ENCODE measurements around the gene ABLIM1.

DNA sequence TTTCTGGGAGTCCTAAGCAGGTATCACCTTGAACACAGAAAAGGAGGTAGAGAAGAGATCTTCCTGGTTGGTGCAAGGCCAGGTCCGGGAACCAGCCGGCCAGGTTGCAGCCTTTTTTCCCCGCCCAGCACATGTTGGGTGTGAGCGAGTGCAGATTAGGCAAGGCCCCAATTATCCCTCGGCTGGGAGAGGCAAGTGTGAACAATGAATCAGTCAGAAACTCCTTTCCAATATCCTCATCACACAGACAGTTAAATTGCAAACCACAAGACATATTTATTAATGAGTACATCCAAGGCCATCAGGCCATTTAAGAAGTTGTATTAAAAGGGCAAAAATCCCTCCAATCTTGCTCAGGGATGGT lies 138.8 kb downstream of the ABLIM1 start:
- TF ChIP-seq EZH2phosphoT487 (IDR thresholded peaks at IDR 0.05; ENCODE audit: unreplicated experiment): no peak
- TF ChIP-seq, protein P1, sequence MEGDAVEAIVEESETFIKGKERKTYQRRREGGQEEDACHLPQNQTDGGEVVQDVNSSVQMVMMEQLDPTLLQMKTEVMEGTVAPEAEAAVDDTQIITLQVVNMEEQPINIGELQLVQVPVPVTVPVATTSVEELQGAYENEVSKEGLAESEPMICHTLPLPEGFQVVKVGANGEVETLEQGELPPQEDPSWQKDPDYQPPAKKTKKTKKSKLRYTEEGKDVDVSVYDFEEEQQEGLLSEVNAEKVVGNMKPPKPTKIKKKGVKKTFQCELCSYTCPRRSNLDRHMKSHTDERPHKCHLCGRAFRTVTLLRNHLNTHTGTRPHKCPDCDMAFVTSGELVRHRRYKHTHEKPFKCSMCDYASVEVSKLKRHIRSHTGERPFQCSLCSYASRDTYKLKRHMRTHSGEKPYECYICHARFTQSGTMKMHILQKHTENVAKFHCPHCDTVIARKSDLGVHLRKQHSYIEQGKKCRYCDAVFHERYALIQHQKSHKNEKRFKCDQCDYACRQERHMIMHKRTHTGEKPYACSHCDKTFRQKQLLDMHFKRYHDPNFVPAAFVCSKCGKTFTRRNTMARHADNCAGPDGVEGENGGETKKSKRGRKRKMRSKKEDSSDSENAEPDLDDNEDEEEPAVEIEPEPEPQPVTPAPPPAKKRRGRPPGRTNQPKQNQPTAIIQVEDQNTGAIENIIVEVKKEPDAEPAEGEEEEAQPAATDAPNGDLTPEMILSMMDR (conservative IDR thresholded peaks at IDR 0.05; ENCODE audit: low read depth in 2 of 2): no peak
- no peak for TF ChIP-seq POLR2AphosphoS5 (IDR thresholded peaks at IDR 0.05; ENCODE audit: low read depth)
- TF ChIP-seq, protein P2, sequence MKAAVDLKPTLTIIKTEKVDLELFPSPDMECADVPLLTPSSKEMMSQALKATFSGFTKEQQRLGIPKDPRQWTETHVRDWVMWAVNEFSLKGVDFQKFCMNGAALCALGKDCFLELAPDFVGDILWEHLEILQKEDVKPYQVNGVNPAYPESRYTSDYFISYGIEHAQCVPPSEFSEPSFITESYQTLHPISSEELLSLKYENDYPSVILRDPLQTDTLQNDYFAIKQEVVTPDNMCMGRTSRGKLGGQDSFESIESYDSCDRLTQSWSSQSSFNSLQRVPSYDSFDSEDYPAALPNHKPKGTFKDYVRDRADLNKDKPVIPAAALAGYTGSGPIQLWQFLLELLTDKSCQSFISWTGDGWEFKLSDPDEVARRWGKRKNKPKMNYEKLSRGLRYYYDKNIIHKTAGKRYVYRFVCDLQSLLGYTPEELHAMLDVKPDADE (IDR thresholded peaks at IDR 0.05): no peak
- TF ChIP-seq, protein P3, sequence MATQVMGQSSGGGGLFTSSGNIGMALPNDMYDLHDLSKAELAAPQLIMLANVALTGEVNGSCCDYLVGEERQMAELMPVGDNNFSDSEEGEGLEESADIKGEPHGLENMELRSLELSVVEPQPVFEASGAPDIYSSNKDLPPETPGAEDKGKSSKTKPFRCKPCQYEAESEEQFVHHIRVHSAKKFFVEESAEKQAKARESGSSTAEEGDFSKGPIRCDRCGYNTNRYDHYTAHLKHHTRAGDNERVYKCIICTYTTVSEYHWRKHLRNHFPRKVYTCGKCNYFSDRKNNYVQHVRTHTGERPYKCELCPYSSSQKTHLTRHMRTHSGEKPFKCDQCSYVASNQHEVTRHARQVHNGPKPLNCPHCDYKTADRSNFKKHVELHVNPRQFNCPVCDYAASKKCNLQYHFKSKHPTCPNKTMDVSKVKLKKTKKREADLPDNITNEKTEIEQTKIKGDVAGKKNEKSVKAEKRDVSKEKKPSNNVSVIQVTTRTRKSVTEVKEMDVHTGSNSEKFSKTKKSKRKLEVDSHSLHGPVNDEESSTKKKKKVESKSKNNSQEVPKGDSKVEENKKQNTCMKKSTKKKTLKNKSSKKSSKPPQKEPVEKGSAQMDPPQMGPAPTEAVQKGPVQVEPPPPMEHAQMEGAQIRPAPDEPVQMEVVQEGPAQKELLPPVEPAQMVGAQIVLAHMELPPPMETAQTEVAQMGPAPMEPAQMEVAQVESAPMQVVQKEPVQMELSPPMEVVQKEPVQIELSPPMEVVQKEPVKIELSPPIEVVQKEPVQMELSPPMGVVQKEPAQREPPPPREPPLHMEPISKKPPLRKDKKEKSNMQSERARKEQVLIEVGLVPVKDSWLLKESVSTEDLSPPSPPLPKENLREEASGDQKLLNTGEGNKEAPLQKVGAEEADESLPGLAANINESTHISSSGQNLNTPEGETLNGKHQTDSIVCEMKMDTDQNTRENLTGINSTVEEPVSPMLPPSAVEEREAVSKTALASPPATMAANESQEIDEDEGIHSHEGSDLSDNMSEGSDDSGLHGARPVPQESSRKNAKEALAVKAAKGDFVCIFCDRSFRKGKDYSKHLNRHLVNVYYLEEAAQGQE (IDR thresholded peaks at IDR 0.05; ENCODE audit: unreplicated experiment): no peak
- TF ChIP-seq STAT1 (IDR thresholded peaks at IDR 0.05; ENCODE audit: unreplicated experiment): no peak
- no peak for TF ChIP-seq CREB1 (CRISPR knock-in tag; IDR thresholded peaks at IDR 0.05; ENCODE audit: low read depth)
- TF ChIP-seq EZH2 (IDR thresholded peaks at IDR 0.05; ENCODE audit: low read depth, unreplicated experiment): no peak
- no peak for TF ChIP-seq JUNB (IDR thresholded peaks at IDR 0.05; ENCODE audit: unreplicated experiment)
- TF ChIP-seq NANOG (IDR thresholded peaks at IDR 0.05; ENCODE audit: borderline replicate concordance): no peak
